ENCODE data around the gene TRABD2B.

Gene TRABD2B

GRCh38 chr1:47991187-47991586 is 6.0 kb downstream of the TRABD2B start:
- DNase-seq = no peak

- DNase-seq = no peak
These were observed 6.9 kb downstream of the TRABD2B start for GRCh38 chr1:47990286-47990685.

- no peak for DNase-seq
These were observed 9.6 kb downstream of the TRABD2B start for GRCh38 chr1:47987601-47988000.

GRCh38 chr1:47986761-47987200 is 10.4 kb downstream of the TRABD2B start:
- DNase-seq = no peak

GRCh38 chr1:47985018-47985417 is 12.2 kb downstream of the TRABD2B start:
- DNase-seq = no peak

- DNase-seq = no peak
These were observed 12.9 kb downstream of the TRABD2B start for GRCh38 chr1:47984175-47984789.

GRCh38 chr1:47983691-47984090 is 13.5 kb downstream of the TRABD2B start:
- DNase-seq = no peak

GRCh38 chr1:47981667-47982350 is 15.4 kb downstream of the TRABD2B start:
- DNase-seq = no peak

GRCh38 chr1:47980501-47980900 is 16.7 kb downstream of the TRABD2B start:
- no peak for DNase-seq

GRCh38 chr1:47979724-47980123 is 17.5 kb downstream of the TRABD2B start:
- DNase-seq = no peak

GRCh38 chr1:47978486-47978885 is 18.7 kb downstream of the TRABD2B start:
- DNase-seq = no peak

- no peak for DNase-seq
These were observed 20.5 kb downstream of the TRABD2B start for GRCh38 chr1:47976728-47977127.

- DNase-seq = no peak
These were observed 20.9 kb downstream of the TRABD2B start for GRCh38 chr1:47976267-47976666.

- DNase-seq = no peak
These were observed 21.8 kb downstream of the TRABD2B start for GRCh38 chr1:47975302-47975921.

GRCh38 chr1:47972864-47973432 is 24.2 kb downstream of the TRABD2B start:
- DNase-seq = no peak

- no peak for DNase-seq
These were observed 25.6 kb downstream of the TRABD2B start for GRCh38 chr1:47971385-47972160.

GRCh38 chr1:47970882-47971281 is 26.3 kb downstream of the TRABD2B start:
- DNase-seq = no peak

- no peak for DNase-seq
These were observed 27.7 kb downstream of the TRABD2B start for GRCh38 chr1:47969478-47969877.

- no peak for DNase-seq
These were observed 28.7 kb downstream of the TRABD2B start for GRCh38 chr1:47968556-47968888.

- no peak for DNase-seq
These were observed 29.2 kb downstream of the TRABD2B start for GRCh38 chr1:47967864-47968555.

GRCh38 chr1:47965816-47966215 is 31.4 kb downstream of the TRABD2B start:
- DNase-seq = no peak

GRCh38 chr1:47964636-47965035 is 32.5 kb downstream of the TRABD2B start:
- DNase-seq = no peak

Data from activated CD4-positive, alpha-beta T cell treated with anti-CD3 and anti-CD28 coated beads for 1 hour (primary cell).